ENCODE data around the gene PEX14.
"Not testable (repeated sequence)": the region's sequence is repeated elsewhere in the genome, so short reads cannot be mapped to it uniquely, and the experiment has no call there.

Gene PEX14

DNA sequence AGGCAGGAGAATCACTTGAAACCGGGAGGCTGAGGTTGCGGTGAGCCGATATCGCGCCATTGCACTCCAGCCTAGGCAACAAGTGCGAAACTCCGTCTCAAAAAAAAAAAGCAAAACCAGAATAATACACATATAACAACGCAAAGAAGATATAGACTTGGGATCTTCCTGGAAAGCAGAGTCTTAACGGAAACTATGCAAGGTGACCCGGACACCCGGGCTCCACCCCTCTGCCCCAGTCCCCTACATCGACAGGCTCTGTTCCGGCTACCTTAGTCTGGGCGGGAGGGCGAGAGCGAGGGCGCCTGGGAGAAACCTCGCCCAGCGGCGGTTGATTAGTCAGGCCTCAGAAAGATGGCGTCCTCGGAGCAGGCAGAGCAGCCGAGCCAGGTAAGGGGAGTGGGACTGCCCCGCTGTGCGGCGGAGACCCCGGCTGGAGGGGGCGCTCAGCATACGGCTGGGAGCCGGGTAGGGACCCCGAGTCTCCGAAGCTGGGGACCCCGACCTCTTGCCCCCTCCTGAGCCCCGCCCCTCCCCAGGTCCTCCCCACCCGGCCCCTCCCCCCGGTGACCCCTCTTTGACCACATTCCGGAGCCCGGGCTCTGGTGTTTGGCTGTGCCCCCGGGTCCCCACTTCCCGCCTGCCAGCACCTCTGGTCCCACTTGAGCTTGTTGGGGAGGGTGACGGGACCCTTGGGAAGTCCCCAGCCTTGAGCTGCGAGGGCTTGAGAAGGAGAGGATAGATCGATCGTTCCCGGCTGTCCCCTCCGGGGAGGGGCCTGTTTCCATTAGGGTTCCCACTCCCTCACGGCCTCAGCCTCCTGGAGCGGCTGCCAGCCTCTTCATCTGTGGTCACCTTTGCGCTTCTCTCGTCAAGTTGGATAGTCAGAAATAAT lies at the start of gene PEX14:
TSS of gene PEX14 (plus strand) at position 338 of the 895 bp plus-strand sequence. CDS start at position 355, 17 bp downstream.
- peak; percentile 53 for DNase-seq

GRCh38 chr1:10425826-10426534 lies 48.8 kb upstream of the PEX14 start:
- not testable (repeated sequence) for DNase-seq

- not testable (repeated sequence) for DNase-seq
Measured at GRCh38 chr1:10426535-10426848, 48.3 kb upstream of the PEX14 start.

GRCh38 chr1:10428984-10429383 lies 45.8 kb upstream of the PEX14 start:
- DNase-seq: no peak

GRCh38 chr1:10429868-10430215 lies 44.9 kb upstream of the PEX14 start:
- DNase-seq: no peak

DNA sequence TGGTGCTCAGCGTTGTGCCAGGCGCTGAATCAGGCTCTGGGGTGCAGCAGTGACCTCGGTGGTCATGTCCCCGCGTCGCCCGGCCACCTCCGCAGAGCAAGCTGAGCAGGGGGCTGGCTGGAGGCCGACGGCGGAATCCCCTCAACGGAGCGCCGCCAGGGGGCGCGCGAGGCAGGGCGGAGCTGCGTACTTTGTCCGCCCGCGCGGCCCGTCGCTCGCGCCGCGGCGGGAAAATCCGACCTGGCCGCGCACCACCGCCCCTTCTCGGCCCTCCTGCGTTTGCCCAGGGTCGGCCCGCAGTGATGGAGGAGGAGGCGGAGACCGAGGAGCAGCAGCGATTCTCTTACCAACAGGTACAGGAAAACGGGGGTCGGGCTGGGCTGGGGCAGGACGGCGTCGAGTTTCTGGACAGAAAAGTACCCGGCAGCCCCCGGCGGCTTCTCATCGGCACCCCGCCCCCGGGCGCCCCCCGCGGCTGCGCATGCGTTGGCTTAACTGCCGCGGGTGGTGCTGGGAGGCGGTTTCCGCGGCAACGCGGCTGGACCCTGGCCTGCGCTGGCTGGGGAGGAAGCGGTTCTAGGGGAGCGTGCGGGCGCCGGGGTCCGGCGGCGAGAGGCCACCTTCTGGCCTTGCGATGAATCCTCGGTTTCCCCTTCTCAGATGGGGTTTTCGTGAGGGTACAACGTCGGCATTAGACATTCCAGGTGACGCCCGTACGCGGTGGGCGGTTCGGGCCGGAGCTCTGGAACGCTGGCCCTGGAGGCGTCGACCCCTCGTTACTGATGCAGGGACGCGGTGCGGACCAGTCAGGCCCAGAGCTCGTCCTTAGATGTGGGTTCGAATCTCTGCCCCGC lies 44.3 kb upstream of the PEX14 start, which contains the start of gene CENPS:
TSS of gene CENPS (plus strand) at position 218 of the 854 bp plus-strand sequence. CDS start at position 303, 85 bp downstream.
- peak; percentile 18 for DNase-seq

GRCh38 chr1:10431070-10431730 lies 43.5 kb upstream of the PEX14 start:
- DNase-seq: no peak

DNA sequence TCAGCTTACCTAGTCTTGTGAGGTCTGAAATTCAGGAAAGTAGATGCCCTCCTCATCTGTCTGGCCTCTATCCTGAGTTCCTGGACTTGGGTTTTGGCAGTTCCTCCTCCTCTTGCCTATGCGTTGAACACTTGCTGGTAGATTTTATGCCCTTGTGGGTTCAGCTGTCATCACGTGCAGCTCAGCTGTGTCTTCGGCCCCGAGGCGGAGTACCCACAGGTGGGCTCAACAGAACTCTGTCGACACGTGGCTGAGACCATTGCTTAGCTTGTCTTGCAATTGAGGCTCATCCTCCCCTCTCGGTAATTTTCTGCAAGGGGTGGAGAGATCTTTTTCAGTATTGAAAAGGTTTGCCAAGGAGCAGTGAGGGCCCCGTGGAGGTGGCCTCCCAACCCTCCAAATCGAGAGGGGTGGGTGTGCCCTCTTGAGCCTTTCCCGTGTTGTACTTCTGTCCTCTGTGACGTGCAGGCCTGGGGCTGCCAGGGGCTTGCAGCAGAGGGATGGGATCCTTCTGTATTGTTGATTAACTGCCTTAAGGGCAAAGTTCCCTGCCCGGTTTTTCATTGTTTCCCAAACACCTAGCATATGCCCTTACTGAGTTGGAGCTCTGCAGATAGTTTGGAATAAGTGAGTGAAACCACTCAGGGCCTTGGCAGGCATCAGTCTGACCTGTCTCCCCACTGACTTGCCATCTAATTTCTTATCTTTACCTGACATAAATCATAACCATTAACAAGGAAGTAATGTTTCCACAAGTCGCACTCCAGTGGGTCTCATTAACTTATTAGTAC lies 41.6 kb upstream of the PEX14 start:
- DNase-seq: no peak

DNA sequence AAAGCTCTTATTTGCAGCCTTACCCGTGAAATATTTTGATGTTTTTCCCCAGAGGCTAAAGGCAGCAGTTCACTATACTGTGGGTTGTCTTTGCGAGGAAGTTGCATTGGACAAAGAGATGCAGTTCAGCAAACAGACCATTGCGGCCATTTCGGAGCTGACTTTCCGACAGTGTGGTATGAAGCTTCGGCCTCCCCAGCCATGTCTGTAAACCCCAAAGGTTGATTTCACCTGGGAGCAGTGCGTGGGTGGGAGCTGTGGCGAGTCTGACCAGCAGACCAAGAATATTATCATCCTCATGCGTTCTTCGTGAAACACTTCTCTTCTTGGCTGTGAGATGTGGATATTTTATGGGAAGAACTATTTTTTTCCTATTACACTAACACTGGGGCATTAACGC lies 41.0 kb upstream of the PEX14 start:
- DNase-seq: no peak

GRCh38 chr1:10434590-10434989 lies 40.2 kb upstream of the PEX14 start:
- no peak for DNase-seq

DNA sequence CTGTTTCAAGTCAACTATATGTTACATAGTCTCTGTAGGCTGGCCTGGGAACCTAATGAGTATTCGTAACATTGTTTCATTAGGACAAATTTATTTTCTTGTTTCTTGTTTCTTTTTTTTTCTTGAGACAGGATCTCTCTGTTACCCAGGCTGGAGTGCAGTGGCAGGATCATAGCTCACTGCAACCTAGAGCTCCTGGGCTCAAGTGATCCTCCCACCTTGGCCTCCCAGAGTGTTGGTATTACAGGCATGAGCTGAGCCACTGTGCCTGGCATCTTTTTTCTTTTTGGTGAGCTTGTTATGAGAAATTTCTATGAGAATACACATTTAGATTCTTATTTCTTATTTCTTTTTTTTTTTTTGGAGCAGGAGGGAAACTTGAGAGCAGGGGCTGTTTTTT lies 37.7 kb upstream of the PEX14 start:
- DNase-seq: no peak

DNA sequence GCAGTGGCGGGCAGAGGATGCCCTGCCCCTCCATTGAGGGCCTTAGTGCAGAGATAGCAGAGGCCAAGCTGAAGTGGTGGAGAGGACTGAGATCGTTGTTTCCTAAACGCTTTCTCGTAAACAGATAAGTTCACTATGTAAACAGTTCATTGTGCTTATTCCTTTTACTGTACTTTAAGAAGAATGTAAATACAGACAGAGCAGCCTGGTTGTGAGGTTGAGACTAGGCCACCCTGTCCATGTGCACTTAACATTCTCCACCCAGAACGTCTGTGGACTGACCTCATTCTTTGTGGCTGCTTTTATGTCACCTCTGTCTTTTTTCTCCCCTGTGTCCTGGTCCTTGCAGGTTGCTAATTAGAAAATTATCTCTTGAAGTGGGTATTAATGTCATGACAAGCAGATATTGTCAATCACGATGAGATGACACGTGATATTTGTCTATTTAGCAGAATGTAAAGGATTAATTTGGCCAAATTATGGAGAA lies 36.0 kb upstream of the PEX14 start:
- no peak for DNase-seq

DNA sequence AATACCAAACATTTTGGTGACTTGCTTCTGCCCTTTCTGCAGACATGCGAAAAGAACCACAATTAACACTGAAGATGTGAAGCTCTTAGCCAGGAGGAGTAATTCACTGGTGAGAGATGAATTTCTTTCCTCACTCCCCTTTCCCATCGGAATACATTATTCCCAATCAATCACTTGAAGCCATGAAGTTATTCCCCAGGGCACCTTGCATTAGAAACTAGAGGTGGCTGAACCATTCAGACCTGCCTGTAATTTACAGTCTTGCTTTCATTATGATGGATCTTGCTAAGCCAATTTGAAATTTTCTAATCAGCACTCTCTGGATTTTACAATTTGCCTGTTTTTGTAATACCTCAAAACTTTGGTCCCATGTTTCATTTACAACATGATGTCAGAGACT lies 34.4 kb upstream of the PEX14 start:
- no peak for DNase-seq

DNA sequence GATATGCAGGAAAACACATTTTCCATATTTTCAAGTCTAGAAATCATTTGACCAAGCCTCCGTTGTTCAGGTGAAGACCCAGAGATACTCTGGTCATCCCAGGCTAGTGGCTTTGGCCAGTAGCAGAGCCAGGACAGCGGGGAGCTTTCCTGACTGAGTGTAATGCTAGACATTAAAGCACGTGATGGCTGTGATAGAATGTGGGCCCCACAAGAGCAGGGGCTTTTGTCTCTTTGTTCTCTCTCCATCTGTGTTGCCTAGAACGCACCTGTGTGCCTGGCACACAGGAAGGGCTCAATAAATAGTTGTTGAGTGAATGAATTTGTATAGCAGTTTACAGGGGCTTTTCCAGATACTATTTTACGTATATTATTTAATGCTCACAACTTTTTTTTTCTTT lies 34.0 kb upstream of the PEX14 start:
- DNase-seq: no peak

DNA sequence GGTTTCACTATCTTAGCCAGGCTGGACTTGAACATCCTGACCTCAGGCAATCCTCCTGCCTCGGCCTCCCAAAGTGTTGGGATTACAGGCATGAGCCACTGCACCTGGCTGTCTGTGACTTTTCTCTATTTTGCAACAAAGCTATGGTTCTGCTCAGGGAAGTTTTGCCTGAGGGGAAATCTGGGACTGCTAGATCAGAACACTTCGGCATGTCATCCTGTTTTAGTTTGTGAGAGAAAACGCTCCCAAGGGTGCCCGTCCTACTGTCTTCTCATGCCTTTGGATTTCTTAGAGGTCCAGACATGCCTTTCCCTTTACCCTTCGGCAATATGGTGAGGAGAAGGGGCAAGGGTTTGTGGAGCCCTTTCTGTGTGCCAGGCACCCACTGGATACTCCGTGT lies 30.5 kb upstream of the PEX14 start:
- DNase-seq: no peak

DNA sequence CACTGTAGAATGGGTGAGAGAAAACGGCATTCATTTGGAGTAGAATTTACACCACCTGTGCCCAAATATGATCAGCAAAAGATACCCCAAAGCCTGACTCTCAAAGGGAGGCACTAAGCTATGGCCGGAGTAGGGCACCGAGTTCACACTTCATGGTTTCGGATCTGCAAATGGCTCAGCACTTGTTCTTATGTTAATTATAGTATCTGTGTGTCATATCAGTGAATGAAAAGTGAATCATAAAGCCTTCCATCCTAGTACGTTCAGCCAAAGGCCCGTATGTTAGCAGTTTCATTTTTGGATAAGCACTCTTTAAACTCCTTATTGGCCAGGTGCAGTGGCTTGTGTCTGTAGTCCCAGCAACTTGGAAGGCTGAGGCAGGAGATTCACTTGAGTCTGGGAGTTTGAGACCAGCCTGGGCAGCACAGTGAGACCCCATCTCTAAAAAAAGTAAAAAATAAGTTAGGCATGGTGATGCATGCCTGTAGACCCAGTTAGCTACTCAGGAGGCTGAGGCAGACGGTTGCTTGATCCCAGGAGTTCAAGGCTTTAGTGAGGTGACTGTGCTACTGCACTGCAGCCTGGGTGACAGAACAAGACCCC lies 29.9 kb upstream of the PEX14 start:
- no peak for DNase-seq

DNA sequence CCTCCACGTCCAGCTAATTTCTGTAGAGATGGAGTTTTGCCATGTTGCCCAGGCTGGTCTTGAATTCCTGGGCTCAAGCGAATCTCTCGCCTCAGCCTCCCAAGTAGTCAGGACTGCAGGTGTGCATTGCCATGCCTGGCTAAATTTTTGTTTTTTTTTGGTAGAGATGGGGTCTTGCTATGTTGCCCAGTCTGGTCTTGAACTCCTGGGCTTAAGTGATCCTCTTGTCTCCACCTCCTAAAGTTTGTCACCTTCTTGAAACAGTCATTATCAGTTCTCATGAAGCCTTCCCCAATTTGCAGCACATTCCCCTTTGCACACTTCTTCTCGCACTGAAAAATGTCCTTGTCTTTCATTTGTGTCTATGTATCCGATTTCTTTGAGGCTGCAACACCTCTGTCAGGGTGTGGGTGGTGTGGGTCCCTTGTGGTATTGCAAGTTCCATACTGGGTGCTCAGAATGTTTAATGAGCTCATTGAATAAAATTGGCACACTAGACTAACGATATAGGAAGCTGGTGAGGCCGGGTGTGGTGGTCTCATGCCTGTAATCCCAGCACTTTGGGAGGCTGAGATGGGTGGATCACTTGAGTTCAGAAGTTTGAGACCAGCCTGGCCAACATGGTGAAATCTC lies 27.8 kb upstream of the PEX14 start:
- no peak for DNase-seq

DNA sequence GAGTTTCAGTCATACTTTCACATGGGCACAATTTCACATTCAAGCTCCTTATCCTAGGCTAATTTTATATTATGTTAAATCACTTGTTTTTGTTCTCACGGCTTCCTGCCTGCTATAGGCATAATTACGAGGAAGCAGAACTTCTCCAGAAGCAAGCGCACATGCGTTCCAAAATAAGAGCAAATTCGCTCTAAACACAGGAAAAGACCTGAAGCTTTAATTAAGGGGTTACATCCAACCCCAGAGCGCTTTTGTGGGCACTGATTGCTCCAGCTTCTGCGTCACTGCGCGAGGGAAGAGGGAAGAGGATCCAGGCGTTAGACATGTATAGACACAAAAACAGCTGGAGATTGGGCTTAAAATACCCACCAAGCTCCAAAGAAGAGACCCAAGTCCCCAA lies 25.0 kb upstream of the PEX14 start, which contains the start of gene CORT:
TSS of gene CORT (plus strand) at position 281 of the 400 bp plus-strand sequence. CDS start 193 bp downstream, outside the sequence.
- DNase-seq: no peak

DNA sequence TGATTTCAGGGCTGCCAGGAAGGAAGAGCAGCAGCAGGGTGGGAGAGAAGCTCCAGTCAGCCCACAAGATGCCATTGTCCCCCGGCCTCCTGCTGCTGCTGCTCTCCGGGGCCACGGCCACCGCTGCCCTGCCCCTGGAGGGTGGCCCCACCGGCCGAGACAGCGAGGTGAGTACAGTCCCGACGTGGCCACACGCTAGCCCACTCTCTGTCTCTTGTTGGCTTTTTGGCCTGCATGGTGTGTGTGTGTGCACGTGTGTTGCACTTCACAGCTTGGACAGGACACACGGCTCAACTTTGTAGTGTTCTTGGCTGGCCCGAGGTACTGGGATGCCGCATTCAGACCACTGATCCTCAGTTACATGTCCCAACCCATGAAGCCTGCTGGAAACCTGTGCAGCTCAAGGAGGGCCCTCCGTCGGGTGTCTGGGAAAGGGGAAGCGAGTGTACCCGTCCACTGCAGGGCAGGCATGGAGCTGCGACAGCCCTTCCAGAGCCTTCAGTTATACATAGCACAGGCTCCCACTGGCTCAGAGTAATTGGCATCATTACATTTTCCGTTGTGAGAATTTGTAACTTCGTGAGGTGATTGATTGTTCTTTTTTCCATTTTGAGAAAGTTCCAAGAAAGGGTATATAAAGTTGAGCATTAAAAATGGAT lies 24.5 kb upstream of the PEX14 start:
- DNase-seq: no peak

DNA sequence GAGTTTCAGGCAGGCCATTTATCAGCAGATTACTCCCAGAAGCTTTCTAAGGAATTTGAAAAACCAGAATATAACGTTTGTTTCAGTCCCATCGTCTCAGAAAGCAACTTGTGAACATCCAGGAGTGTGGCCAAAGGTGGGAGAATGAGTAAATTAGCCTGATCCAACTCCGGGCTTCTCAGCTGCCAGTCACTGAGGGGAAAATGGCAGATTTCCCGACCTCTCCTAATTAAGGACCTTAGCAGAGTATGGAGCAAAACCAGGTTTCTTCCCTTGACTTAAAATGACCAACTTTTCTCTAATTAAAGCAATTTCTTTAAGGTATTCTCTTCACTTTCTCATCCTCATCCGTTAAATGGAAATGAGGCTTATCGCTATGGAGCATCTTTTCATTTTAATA lies 23.9 kb upstream of the PEX14 start:
- DNase-seq: no peak

Measured in NCI-H524 treated with DMSO at 0.1 percent for 48 hours (cell line).